Hematopoietic multipotent progenitor cell treated with erythropoietin and hydrocortisone succinate and interleukin-3 and kit ligand, for 6 days (in vitro differentiated cells): Measurements from ENCODE around the gene SHROOM3.
A peak's percentile ranks its signal among the peaks of the same experiment; 100 is the strongest.

ENCODE experiments used
- DNase-seq: peaks from one replicate; pipeline ENCODE4 v3.0.0-alpha.2; 2015

SHROOM3 gene

GRCh38 chr4:76544725-76545124 lies 109.7 kb downstream of the SHROOM3 start:
- no peak for DNase-seq

- DNase-seq: peak; percentile 8
Measured at GRCh38 chr4:76545226-76545884, 110.3 kb downstream of the SHROOM3 start.

- DNase-seq: no peak
Measured at GRCh38 chr4:76546327-76546726, 111.3 kb downstream of the SHROOM3 start.

GRCh38 chr4:76546759-76547742 lies 112.0 kb downstream of the SHROOM3 start:
- DNase-seq: no peak

GRCh38 chr4:76548704-76549103 lies 113.7 kb downstream of the SHROOM3 start:
- DNase-seq: no peak

GRCh38 chr4:76549765-76550164 lies 114.7 kb downstream of the SHROOM3 start:
- no peak for DNase-seq

- no peak for DNase-seq
Measured at GRCh38 chr4:76550966-76551780, 116.1 kb downstream of the SHROOM3 start.

- no peak for DNase-seq
Measured at GRCh38 chr4:76554630-76555029, 119.6 kb downstream of the SHROOM3 start.

- DNase-seq: no peak
Measured at GRCh38 chr4:76556452-76556851, 121.4 kb downstream of the SHROOM3 start.

- no peak for DNase-seq
Measured at GRCh38 chr4:76558396-76559235, 123.6 kb downstream of the SHROOM3 start.

GRCh38 chr4:76559236-76560071 lies 124.4 kb downstream of the SHROOM3 start:
- DNase-seq: no peak

GRCh38 chr4:76562161-76562560 lies 127.1 kb downstream of the SHROOM3 start:
- no peak for DNase-seq

GRCh38 chr4:76562836-76563453 lies 127.9 kb downstream of the SHROOM3 start:
- DNase-seq: no peak

- DNase-seq: no peak
Measured at GRCh38 chr4:76563454-76564122, 128.6 kb downstream of the SHROOM3 start.

GRCh38 chr4:76564123-76564915 lies 129.3 kb downstream of the SHROOM3 start:
- DNase-seq: no peak

GRCh38 chr4:76568262-76568661 lies 133.2 kb downstream of the SHROOM3 start:
- no peak for DNase-seq

GRCh38 chr4:76569225-76569624 lies 134.2 kb downstream of the SHROOM3 start:
- DNase-seq: no peak

- no peak for DNase-seq
Measured at GRCh38 chr4:76569706-76570105, 134.7 kb downstream of the SHROOM3 start.
